Mesodermal cell (in vitro differentiated cells): Measurements from ENCODE around the gene DGKH.

Experiments
- H3K27ac ChIP-seq: 2 replicates; pipeline ENCODE4 v1.7.0; 2013; ENCODE audit warnings: mild to moderate bottlenecking, low read depth, low read length, moderate library complexity; ENCODE audit not compliant: severe bottlenecking
- H3K36me3 ChIP-seq: 2 replicates; pipeline ENCODE4 v1.7.1; 2013; ENCODE audit warnings: mild to moderate bottlenecking, low read length, moderate library complexity; ENCODE audit not compliant: control insufficient read depth, insufficient read depth
- H3K4me1 ChIP-seq: one replicate; pipeline ENCODE4 v1.7.1; 2013; ENCODE audit warnings: mild to moderate bottlenecking, low read length; ENCODE audit not compliant: insufficient read depth, control insufficient read depth, poor library complexity, severe bottlenecking
- H3K4me3 ChIP-seq: 2 replicates; pipeline ENCODE4 v1.7.0; 2013; ENCODE audit warnings: low read length, control low read depth, mild to moderate bottlenecking; ENCODE audit not compliant: insufficient read depth, poor library complexity, severe bottlenecking; ENCODE audit errors: extremely low read depth
- H3K9me3 ChIP-seq: 2 replicates; pipeline ENCODE4 v1.7.1; 2013; ENCODE audit warnings: mild to moderate bottlenecking, low read length, moderate library complexity; ENCODE audit not compliant: control insufficient read depth
- WGBS, 2 experiments: methylation state at CpG; one replicate each; pipeline ENCODE4 v1.1.5; 2013; ENCODE audit warnings: missing lambda C conversion rate in 2 of 2; ENCODE audit not compliant: insufficient coverage in 2 of 2; 5-methylcytosine and 5-hydroxymethylcytosine counted together

DGKH gene

GRCh38 chr13:42260903-42261654 lies 212.6 kb downstream of the DGKH start:
- Histone ChIP-seq H3K4me3 (no peak overlapping the region), H3K27ac (no peak overlapping the region), H3K4me1 (peaks cover 7% of the 10 kb centered on the region), H3K9me3 (peaks cover 8% of the 10 kb centered on the region), H3K36me3 (no peaks in the 10 kb centered on the region)
- 83 to 100% methylated on average over 2 to 7 of the region's 8 CpGs for WGBS, 2 experiments

GRCh38 chr13:42266473-42266872 lies 218.0 kb downstream of the DGKH start:
- WGBS, 2 experiments = 92 to 100% methylated on average over 1 of the region's 3 CpGs
- H3K9me3 ChIP-seq = peaks cover 11% of the 10 kb centered on the region
- peaks cover 15% of the 10 kb centered on the region for H3K4me1 ChIP-seq
- H3K27ac ChIP-seq = no peak overlapping the region
- H3K4me3 ChIP-seq = no peak overlapping the region
- no peaks in the 10 kb centered on the region for H3K36me3 ChIP-seq

GRCh38 chr13:42270160-42270856 lies 221.9 kb downstream of the DGKH start:
- Histone ChIP-seq H3K36me3 (no peaks in the 10 kb centered on the region), H3K27ac (no peak overlapping the region), H3K9me3 (peaks cover 10% of the 10 kb centered on the region), H3K4me3 (peak overlapping the region; percentile 47), H3K4me1 (peaks cover 13% of the 10 kb centered on the region)
- 93 to 96% methylated on average over 4 to 6 of the region's 6 CpGs for WGBS, 2 experiments

DNA sequence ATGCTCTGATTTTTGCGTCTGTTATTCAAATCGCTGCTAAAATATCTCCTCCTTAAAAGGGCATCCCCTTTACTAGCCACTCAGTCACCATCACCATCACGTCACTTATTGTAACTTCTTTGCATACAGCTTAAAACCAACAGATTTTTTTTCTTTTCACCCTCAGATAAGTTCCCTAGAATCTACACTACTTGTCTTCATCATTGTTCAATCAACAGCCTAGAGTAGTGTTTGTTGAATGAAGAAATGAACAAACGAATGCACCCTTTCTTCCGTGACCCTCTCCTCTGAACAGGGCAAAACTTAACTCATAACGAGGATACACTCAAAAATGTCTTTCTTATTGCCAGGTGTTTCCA lies 222.4 kb downstream of the DGKH start:
- H3K36me3 ChIP-seq = no peaks in the 10 kb centered on the region
- H3K4me3 ChIP-seq = peak overlapping the region; percentile 47
- peaks cover 9% of the 10 kb centered on the region for H3K4me1 ChIP-seq
- WGBS, 2 experiments = 90 to 93% methylated on average over 4 to 6 of the region's 6 CpGs
- H3K9me3 ChIP-seq = peaks cover 10% of the 10 kb centered on the region
- no peak overlapping the region for H3K27ac ChIP-seq

DNA sequence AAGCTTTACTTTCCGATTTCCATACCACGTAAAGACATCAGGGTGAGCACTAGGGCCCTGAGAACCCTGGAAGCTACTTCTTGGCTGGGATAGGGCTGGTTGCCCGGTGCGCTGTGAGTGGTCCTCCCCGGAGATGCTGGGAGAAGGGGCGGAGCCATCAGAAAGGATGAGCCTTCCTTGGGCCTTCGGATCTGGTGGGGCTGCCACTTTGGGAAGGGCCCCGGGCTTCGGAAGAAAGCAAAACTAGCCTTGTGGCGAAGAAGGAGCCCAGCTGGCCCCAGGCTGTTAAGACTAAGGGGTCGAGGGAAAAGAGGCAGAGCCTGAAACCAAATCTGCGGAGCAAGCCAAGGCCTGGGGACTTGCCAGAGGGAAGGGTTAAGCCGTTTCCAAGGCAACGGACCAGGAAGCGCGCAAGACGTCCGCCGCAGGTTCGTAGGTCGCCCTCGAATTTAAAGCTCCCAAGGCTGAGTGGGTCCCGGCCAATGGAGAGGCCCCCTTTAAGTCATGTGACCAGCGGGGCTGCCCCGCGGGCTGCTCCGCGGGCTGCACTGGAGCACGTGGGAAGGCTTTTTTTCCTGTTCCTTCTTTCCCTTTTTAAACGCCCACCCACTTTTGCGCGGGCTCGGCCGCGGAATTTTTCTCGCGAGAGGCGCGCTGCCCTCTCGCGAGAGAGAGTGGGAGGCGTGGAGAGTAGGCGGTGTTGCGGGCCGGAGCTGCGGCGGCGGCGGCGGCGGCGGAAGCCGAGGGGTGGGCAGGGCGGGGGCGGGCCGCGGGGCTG lies 223.1 kb downstream of the DGKH start:
- 3 to 6% methylated on average over 29 to 38 of the region's 57 CpGs for WGBS, 2 experiments
- H3K4me1 ChIP-seq = peaks cover 4% of the 10 kb centered on the region
- H3K36me3 ChIP-seq = no peaks in the 10 kb centered on the region
- peaks cover 10% of the 10 kb centered on the region for H3K9me3 ChIP-seq
- peak overlapping the region; percentile 58 for H3K27ac ChIP-seq
- peak overlapping the region; percentile 67 for H3K4me3 ChIP-seq

DNA sequence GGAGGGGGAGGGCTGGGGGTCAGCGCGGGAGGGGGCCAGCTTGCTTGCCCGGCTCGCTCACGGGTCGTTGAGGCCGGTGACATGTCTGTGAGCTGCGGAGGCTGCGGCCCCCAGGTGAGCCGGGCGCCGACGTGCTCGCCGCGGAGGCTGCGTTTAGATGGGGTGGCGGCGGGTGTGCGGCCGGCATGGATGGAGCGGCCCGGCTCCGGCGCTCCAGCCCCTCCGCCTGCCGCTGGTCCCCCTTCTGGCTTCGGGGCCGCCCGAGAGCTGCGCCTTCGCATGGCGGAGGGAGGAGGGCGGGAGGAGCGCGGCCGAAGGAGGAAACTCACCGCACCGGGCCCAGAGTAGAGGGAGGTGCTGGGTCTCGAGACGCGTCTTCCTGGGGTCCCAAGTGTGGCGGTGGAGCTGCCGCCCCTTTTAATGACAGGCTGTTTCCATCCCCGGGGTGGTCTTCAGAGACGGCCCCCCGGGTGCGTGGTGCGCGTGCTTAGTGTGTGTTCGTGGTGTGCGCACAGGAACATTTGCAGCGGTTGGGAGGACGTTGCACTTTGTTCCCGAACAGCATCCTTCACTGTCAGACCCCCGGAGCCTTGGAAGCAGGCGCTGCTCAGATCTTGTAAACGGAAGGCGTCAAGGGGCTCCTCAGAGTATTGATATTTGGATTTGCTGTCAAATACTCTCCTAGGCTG lies 223.8 kb downstream of the DGKH start, which contains the start of gene AKAP11:
TSS of gene AKAP11 (plus strand) at position 38 of the 689 bp plus-strand sequence. CDS start 14,197 bp downstream, outside the sequence.
- peaks cover 10% of the 10 kb centered on the region for H3K9me3 ChIP-seq
- no peaks in the 10 kb centered on the region for H3K36me3 ChIP-seq
- WGBS, 2 experiments = 0% methylated on average over 40 to 45 of the region's 59 CpGs
- no peaks in the 10 kb centered on the region for H3K4me1 ChIP-seq
- peak within 1 kb of the TSS; percentile 82 for H3K27ac ChIP-seq
- H3K4me3 ChIP-seq = peak within 1 kb of the TSS; percentile 67

DNA sequence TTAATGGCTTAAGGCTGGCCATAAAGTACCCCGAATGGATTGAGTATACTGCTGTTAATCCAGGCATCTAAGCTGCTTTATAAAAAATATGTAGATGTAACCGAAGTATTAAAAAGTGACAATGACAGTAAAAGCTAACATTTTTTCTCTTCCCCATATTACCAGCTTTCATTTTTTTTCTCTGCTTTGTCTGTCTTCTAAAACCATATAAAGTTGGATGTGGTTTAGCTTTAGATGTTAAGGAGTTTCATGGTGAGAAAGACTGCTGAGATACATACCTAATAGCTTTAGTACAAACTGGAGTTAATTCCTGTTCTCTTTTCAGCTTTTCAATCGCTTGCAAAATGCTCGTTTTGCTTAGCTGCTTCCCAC lies 224.3 kb downstream of the DGKH start:
- 45 to 50% methylated on average over 2 of the region's 4 CpGs for WGBS, 2 experiments
- peaks cover 10% of the 10 kb centered on the region for H3K9me3 ChIP-seq
- no peaks in the 10 kb centered on the region for H3K4me1 ChIP-seq
- peak overlapping the region; percentile 82 for H3K27ac ChIP-seq
- H3K4me3 ChIP-seq = peak overlapping the region; percentile 67
- H3K36me3 ChIP-seq = no peaks in the 10 kb centered on the region

DNA sequence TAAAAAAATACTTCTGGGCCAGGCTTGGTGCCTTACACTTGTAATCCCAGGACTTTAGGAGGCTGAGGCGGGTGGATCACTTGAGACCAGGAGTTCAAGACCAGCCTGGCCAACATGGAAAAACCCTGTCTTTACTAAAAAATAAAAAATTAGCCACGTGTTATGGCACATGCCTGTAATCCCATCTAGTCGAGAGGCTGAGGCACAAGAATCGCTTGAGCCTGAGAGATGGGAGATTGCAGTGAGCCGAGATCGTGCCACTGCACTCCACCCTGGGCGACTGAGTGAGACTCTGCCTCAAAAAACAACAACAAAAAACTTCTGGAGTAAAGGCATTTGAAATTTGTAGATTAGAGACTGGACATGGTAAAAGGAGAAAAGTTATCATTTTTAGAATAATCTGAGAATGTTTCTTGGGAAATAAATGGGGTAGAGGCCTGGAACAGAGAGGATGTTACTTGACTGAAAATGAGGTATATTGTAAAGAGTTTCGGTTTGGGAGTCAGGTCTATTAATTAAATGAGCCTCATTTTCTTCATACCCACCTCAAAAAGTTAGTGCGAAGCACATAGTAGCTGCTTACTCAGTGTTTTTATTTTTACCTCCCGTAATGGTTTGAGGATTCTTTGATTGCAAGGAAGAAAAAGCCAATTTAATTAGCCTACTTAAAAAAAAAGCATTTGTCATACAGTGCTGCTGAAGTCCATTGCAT lies 226.1 kb downstream of the DGKH start:
- 93 to 100% methylated on average over 3 to 5 of the region's 10 CpGs for WGBS, 2 experiments
- H3K27ac ChIP-seq = no peak overlapping the region
- no peaks in the 10 kb centered on the region for H3K4me1 ChIP-seq
- no peaks in the 10 kb centered on the region for H3K36me3 ChIP-seq
- no peak overlapping the region for H3K4me3 ChIP-seq
- H3K9me3 ChIP-seq = peaks cover 10% of the 10 kb centered on the region

DNA sequence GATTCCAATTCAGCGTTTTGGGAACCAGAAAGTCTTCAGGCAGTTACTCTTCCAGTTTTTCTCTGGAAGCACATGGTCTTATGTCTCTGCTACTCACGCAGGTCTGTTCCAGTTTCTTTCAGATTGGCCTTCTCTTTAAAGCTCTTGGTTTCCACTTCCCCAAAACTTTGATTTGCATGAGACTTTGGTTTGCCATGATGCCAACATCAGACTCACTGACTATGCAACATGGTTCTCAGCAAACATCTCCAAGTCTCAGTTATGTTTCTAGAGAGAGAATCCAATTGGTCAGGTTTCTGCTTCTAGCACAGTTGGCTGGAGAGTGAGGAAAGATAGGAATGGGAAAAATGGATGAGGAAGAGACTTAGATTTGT lies 226.6 kb downstream of the DGKH start:
- Histone ChIP-seq H3K4me1 (no peaks in the 10 kb centered on the region), H3K36me3 (no peaks in the 10 kb centered on the region), H3K9me3 (peaks cover 10% of the 10 kb centered on the region), H3K4me3 (no peak overlapping the region), H3K27ac (no peak overlapping the region)
- 85 to 91% methylated on average over 2 of the region's 2 CpGs for WGBS, 2 experiments

DNA sequence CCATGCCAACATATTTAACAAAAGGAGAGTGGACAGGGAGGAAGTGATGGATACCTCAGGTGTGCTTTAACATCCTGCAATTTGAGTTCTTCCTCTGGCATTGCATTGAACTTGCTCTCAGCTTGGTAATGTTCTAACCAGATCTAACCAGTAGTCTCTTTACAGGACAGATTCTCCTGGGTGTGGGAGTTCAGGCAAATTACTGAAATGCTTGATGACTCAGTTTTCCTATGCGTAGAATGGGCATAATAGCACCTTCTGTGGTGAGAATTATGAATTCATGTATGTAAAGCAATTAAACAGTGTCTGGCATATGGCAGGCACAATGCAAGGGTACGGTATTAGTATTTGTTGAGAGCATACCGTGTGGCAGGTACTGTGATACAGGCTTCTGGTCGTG lies 227.1 kb downstream of the DGKH start:
- Histone ChIP-seq H3K9me3 (peaks cover 5% of the 10 kb centered on the region), H3K4me3 (no peak overlapping the region), H3K36me3 (no peaks in the 10 kb centered on the region), H3K27ac (no peak overlapping the region), H3K4me1 (no peaks in the 10 kb centered on the region)
- 95 to 100% methylated on average over 3 to 4 of the region's 4 CpGs for WGBS, 2 experiments
